NCI-H2107 treated with DMSO at 0.1 percent for 48 hours (cell line): ENCODE results near the gene PPP1R12B.
"Not testable (repeated sequence)": the region's sequence is repeated elsewhere in the genome, so short reads cannot be mapped to it uniquely, and the experiment has no call there.

Experiments
- DNase-seq: peaks from one replicate; lab custom pipeline; 2025; ENCODE audit not compliant: unreplicated experiment; lab: John Stamatoyannopoulos, UW

The PPP1R12B gene

DNA sequence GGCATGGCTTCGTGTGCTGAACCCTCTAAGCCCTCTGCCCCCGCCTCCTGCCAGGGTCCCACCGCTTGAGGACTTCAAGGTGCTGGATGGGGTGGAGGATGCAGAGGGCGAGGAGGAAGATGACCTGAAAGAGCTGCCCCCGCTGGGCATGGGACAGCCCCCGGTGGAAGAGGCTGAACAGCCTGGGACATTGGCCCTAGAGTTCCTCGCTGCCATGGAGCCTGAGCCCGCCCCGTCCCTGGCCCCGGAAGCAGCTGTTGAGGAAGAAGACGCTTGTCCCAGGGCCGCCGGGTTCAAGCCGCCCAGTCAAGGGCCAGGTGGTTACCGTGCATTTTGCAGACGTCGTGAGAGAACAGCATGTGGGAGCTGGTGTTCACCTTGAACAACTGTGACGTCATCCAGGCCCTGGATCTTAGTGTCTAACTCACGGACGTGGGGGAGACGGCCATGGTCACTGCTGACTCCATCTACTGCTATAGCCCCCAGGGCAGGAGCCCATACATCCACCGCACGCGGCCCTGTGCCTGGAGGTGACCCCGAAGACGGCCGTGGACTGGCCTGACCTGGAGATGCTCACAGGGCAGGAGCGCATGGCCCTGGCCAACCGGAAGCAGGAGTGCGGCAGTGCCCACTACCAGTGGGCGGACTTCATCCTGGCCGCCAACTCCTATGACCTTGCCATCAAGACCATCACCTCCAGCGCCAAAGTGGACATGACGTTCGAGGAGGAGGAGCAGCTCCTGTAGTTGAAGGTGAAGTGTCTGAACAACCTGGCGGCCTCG is 90.1 kb downstream of the PPP1R12B start:
- no peak for DNase-seq

DNA sequence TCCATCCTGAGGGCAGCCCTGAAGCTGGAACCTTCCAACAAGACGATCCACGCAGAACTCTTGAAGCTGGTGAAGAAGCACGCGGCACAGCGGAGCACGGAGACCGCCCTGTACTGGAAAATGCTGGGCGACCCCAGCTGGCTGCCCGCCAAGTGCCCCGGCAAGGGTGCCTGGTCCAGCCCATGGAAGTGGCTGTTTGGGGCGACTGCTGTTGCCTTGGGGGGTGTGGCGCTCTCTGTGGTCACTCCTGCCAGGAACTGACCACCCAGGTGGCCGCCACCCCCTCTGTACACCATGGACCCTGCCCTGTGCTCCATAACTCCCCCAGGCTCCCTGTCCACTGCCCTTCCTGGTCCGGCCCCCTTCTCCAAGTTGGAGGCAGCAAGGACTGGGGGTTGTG is 90.8 kb downstream of the PPP1R12B start:
- no peak for DNase-seq

DNA sequence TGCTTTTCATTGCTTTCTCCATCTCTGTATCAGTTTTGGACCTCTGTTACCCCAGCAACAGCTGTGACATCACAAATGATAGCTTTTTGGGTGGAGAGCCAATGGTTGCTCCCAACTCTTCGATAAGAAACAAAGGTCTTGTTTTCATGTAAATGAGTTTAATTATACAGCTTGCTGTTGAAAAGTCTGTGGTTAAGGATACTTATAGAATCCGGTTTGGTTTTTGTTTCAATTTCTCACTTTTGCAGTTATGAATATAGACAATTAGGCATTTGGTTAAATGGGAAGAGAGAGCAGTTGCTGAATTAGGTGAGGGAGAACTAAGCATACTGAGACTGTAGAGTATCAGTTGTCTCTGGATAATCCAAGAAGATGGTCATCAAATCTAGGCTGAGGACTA is 99.6 kb downstream of the PPP1R12B start:
- not testable (repeated sequence) for DNase-seq

DNA sequence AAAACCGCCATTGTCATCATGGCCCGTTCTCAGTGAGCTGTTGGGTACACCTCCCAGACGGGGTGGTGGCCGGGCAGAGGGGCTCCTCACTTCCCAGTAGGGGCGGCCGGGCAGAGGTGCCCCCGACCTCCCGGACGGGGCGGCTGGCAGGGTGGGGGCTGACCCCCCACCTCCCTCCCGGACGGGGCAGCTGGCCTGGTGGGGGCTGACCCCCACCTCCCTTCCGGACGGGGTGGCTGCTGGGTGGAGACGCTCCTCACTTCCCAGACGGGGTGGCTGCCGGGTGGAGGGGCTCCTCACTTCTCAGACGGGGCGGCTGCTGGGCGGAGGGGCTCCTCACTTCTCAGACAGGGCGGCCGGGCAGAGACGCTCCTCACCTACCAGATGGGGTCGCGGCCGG is 103.1 kb downstream of the PPP1R12B start:
- DNase-seq, result not testable (repeated sequence)

DNA sequence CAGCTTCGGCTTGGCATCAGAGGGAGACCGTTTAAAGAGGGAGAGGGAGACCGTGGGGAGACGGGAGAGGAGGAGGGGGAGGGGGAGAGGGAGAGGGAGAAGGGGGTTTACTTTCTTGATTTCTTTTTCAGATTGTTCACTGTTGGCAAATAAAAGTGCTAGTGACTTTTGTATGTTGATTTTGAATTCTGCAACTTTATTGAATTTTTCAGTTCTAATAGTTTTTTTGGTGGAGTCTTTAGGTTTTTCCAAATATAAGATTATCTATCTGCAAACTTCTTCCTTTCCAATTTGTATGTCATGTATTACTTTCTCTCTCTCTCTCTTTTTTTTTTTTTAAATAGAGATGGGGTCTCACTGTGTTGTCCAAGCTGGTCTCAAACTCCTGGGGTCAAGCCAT is 104.0 kb downstream of the PPP1R12B start:
- no peak for DNase-seq

DNA sequence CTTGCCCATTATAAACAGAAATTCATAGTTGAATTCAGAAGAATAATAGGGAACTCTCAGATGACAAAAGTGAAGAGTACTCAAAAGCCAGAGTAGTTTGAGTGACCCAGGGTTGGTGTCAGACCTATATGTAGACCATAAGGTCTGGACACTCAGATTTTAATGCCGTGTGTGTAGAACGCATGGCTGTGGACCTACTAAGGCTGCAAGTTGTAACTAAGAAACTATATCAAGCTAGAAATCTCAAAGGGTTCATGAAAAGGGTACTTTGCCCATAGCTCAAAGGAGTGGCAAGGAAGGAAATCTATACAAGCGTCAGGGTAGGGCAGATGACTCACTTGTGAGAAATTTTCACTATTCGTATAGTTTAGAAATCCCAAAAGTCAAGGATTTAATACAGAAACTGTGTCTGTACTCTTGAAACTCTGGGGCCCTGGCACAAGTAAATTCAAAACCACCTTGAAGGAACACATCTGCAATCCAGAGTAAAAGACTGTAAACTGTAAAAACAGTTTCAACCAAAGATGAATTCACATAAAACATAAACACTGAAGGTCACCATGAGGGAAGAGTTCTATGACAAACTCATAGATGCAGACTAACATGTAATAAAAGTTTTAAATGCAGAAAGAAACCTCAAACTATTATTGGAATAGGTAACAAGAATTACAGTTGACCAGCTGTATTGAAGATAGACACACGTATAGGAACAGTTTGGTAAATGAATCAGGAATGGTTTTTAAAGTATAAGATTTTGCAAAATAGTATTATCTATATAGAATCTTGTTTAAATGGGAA is 108.1 kb downstream of the PPP1R12B start:
- not testable (repeated sequence) for DNase-seq

DNA sequence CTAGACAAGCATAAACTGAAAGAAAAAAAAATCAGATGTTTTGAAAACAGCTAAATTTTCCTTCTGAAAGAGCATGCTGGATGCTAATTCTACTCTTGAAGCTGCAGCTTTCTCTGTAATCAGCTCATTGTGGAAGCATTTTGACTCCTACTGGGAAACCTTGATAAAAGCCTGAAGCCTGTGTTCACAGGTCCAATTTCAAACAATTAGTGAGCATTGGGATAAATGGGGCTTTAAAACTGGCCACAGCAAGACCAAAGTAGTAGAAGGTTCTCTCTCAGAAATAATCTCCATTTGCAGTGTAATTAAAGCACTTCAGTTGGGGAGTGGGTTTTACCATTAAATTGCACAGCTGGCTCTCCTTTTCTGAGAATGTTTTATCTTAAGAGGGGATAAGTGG is 110.2 kb downstream of the PPP1R12B start:
- DNase-seq, result peak; percentile 81

DNA sequence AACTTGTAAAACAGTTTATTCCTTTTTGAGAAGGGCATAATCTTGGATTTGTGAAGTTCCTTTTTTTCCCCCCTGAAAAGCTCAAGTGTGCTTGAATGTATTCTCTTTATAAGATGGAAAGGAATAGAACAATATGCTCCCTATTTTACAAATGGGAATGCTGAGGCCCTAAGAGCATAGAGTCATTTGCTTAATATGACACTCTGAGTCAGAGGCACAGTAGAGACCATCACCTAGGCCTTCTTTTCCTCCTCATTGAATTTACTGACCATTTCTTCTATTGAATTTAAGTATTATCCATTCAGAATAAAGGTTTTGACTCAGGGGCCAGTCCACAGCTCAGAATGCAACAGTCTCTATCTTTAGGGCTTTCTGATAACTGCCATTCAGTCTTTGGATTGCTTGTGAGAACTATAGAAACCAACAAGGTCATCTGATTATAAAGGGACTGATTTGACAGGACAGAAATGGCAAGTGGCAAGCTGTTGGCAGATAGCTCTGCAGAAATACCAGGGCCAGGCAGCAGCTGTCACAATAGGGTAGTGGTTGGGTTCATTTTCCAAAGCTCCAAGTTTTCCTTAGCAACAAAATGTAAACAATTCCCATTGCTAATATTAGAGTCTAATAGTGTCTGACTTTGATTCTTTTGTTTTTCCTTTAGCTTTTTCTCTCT is 111.1 kb downstream of the PPP1R12B start:
- not testable (repeated sequence) for DNase-seq

DNA sequence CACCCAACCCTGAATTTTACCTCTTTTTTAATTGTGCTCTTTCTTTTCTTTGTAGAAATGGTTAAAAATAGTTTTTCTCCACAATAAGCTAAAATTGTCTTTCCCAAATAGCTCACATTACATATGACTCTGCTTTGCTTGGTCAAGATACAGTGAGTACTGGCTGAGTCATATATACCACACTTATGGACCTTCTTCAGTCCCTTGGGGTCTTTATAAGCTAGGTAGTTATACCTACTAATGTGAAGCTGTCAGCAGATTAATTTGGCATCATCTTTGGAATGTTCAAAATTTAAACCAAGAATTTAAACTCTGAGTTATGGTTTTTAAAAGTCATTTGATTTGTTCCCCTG is 111.6 kb downstream of the PPP1R12B start:
- not testable (repeated sequence) for DNase-seq

DNA sequence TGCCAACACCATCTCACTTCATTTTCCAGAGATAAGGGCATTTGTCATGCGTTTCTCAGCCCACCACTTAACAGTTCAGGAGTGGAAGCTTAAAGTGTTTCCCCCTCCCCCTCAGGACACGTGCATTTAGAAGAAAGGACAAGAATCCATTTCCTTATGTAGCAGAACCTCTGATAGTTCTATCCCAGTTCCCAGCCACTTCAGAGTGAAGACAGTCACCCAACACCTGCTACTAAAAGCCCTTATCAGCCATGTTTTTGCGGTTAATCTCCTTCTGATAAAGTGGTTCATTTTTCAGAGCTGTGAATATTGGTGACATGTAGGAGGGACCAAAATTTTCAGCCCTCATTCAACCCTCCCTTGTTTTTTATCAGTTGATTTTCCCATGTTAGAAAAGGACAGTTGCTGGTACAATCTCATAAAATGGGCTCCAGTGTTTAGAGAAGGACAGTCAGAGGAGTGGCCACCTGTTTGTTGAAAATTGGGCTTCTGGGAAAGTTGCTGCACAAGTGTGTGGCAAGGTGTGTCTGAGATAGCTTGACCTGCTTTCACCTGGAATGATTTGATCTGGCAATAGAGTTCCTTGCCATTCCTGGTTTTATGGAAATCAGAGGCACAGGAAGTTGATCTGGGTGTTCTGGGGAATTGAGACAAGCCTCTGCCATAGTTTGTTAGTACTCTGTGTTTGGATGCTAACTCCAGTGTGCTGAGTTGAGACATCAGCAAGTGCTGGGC is 114.0 kb downstream of the PPP1R12B start:
- peak; percentile 99 for DNase-seq

DNA sequence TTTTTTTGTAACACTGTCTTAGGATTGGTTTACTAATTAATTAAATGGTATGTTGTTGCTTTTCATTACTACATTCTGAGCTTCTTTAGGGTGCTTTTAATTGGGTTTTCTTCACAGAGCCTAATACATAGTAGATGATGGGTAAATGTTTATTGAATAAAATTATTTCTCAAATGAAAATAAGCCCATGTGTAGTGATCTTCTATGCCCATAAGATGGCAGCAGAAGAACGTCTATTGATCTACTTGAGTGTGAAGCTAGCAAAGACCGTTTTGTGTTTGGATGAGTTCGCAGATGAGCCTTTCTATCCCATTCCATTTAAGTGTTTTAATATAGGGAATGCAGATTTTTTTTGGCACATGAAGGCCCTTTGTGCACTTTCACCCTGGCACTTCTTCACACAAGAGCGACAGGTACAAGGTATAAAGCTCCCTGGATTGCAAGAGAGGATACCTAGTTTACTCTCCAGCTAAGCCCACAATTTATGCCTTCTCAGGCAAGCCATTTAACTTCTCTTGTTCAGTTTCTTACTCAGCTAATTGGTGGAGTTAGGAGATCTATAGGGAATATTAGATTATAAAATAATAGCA is 115.7 kb downstream of the PPP1R12B start:
- DNase-seq, result peak; percentile 49

DNA sequence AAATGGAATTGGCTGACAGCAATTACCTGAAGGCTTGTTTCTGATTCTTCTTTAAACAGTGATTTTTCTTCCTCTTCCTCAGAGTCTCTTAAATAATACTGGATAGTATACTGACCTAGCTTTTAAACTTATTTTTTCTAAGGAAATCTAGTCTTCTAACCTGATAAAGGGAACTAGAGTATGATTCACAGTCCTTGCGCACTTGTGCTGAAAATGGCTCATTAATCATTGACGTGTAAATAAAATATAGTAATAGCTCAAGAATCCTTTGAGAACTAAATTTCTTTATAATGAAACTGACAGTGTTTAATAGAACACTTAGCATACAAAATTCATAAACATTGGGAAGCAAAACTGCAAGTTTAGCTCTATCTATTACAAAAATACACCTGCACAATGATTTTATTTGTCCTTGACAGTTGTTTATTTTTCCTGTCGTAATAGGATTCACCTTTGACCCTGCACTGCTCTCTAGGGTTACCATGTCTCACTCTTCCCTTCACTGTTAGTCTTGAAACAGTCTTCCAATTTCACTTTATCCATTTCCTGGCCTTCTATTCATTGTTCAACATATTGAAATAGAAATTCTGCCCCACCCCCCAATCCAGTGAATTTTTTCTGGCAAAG is 117.3 kb downstream of the PPP1R12B start:
- not testable (repeated sequence) for DNase-seq

DNA sequence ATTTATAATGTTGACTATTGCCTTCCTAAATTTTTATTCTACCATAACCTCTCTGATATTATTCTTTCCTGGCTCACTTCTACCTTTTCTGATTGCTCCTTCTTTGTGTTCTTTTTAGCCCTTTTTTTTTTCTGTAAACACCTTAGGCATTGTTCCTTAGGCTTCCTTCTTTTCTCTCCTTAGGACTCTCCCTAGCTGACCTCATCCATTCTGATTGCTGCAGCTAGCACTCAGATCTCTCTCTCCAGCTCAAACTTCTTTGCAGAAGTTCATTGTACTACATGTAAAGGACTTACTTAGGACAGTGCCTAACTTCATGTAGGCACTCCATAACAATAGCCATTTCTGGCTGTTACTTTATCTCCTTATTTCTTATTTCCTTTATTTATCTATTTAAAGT is 117.8 kb downstream of the PPP1R12B start:
- not testable (repeated sequence) for DNase-seq

DNA sequence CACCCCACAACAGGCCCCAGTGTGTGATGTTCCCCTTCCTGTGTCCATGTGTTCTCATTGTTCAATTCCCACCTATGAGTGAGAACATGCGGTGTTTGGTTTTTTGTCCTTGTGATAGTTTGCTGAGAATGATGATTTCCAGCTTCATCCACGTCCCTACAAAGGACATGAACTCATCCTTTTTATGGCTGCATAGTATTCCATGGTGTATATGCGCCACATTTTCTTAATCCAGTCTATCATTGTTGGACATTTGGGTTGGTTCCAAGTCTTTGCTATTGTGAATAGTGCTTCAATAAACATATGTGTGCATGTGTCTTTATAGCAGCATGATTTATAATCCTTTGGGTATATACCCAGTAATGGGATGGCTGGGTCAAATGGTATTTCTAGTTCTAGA is 118.9 kb downstream of the PPP1R12B start:
- not testable (repeated sequence) for DNase-seq

DNA sequence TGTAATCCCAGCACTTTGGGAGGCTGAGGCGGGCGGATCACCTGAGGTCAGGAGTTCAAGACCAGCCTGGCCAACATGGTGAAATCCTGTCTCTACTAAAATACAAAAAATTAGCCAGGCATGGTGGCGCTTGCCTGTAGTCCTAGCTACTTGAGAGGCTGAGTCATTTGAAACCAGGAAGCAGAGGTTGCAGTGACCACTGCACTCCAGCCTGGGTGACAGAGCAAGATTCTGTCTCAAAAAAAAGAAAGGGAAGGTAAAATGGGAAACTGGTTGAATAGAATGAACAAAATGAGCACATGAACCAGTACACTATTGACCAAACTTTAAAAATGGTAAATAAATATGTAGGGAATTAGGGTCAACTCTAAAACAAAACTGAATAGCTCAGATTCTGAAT is 120.2 kb downstream of the PPP1R12B start:
- DNase-seq, result not testable (repeated sequence)

DNA sequence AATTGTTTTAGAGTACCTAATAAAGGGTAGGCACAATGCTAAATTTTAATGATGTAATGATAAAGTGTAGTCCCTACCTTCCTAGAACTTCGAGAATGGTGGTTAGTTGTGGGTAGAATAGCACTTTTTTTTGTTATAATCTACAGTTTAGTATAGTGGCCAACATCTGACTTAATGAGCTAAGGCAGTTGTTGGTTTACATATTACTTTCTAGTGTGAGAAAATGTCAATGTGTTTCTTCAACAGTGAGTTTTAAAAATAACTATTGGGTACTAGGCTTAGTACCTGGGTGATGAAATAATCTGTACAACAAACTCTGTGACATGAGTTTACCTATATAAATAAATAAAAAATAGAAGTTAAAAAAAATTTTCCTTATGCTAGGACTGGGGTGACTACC is 120.6 kb downstream of the PPP1R12B start:
- DNase-seq, result not testable (repeated sequence)

DNA sequence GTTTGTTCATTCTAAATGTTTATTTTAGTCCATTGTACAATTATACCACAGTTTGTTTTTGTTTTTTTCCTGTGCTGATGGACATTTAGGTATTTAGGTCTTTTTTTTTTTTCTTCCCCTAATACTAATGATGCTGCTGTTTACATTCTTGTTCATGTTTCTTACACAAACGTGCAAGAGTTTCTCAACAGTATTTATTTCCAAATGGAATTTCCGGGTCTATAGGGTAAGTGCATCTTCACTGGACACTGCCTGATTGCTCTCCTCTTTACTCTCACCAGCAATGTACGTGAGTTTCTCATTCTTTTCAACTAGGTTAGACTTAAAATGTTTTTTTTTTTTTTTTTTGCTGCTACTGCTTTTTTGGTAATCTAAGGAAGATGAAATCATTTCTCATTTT is 122.7 kb downstream of the PPP1R12B start:
- DNase-seq, result no peak

DNA sequence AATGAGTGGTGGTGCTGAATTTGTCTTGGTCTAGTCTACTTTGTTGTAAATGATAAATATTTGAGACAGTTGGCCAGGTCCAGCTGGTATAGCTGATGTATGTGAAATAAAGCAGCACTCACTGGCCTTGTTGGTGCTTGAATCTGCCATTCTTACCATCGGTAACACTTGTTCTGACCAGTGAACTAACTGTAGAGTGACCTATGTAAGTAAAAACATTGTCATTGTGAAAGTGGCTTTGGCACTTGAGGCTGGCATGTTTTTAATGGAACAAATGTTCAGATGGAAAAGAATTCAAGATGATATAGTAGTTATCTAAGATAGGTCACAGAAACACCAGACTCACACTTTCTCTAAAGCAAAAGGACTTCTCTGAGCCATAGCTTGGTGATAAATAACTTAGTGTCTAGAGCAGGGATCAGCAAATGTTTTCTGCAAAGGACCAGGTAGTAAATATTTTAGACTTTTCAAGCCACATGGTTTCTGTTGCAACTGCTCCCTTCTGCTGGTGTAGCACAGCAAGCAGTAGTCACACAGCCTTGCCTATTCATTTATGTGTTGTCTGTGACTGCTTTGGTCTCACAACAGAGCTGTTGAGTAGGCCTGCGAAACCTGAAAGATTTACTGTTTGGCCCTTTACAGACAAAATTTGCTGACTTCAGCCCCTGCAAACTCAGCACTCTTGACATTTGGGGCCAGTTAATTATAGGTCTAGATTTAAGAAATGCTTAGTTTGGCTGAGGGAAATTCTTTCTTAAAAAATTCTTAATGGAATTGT is 124.0 kb downstream of the PPP1R12B start:
- not testable (repeated sequence) for DNase-seq

DNA sequence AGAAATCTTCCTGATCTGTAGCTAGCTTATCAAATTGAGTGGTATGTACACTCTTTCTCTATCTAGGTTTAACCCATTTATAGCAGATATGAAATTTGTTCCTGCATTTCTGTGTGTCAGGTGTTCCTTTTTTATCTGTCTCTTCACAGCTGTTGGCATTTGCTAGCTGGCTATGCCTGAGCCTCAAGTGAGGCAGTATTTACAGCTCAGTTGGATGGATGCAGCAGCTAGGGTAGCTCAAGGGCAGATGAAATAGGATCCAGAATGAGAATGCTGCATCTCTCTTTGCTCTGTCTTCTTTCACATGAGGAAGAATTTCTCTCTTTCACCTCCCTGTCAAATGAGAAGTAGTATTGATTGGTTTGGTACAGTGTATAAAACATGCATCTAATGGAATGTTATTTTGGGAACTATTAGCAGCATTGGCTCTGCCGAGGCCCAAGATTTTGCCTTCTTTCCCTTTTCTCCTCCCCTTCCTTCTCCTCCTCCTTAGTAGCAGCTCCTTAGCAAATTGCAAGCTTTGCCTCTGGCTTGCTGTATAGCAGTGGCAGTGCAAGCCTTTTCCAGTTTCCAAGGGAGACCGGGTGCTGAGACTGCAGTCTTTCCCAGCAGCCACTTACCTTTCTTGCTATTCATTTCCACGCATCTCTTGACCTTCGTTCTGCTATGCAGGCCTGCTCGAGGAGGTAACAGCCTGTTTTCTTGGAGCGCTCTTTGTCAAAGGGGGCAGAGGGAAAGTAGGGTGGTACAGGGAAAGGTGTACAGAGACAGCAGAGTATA is 125.0 kb downstream of the PPP1R12B start:
- DNase-seq, result not testable (repeated sequence)
